NCI-H2081 (cell line): ENCODE data around the gene SFR1.
"Not testable (repeated sequence)": the region's sequence is repeated elsewhere in the genome, so short reads cannot be mapped to it uniquely, and the experiment has no call there.

Source experiments
- DNase-seq, 2 experiments: peaks; one replicate each; lab custom pipeline; 2025; lab: John Stamatoyannopoulos, UW

The SFR1 gene

DNA sequence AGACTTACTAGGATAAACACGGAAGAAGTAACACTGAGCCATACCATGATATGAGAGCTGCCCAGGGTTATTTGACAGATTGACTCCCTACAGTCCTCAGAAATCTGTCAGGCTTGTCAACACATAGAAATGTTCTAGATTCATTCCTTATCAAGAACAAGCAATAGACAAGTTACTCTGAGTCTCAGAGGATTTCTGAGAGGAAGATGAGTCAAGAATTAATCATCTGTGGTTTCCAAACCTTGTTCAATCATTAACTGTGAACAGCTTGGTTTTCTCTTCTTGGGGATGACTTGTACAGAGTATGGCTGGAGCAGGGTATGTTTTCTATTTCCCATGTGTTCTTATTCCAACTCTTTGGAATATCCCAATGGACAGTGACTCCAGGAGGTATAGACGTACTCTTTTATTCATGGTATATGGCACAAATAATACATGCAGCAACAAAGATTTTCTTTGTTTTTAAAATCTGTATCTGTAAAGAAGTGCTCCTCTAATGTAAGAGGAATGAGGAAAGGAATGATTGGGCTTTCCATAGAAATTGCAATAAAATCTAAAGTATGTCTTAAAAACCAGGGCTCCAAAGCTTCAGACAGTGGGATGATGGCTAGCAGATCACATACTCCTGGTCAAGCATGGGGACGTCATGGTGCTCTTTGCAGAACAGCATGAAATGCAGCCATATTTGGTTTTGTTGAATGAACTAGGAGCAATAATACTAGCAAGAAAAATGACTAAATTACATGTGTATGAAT, 11.9 kb upstream of the SFR1 start:
- no peak for DNase-seq

DNA sequence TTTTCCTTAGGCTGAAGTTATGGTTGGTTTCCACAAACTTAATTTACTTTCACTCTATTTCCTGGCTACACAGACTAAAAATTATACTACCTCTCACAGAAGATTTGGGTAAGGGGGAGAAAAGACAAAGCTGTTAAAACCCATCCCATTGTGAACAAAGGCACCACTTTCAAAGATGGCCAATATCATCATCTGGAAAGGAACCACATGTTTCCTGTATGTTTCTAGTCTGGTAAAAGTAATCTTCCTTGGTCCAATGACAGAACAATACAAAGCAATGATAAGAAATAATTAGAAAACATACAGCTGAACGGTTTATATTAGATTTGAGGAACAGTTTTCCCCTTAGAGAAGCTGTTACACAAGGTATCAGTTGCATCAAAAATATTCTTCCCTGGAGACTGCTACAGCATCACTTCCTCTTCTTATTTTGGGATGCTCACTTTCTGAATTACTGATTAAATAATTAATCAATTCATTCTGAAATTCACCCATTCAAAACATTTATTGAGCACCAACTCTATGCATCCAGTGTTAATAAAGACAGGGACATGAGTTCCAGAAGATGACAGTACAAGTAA, 8.5 kb upstream of the SFR1 start:
- DNase-seq: no peak

DNA sequence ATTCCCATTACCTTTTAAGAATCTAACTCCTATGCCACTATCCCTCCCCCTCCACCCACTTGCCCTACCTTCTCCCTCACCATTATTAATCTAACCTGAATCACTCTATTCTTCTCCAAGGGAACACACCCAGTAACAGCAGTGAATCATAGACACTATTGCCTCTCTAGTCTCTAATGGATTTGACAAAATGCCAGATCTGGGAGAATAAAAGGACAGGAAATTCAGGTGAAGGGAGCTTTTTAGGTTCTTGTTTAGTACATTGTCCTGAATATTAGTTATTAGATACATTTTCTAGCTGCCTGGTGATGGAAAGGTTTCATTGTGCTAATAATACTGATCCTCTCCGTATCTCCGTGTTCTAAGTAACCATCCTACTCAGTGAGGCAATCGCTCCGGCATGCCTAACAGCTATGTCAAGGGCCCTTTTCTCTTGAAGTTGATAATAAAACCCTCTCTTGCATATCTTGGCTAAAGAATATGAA, 4.1 kb upstream of the SFR1 start:
- DNase-seq: peak; percentile 23 to 52

DNA sequence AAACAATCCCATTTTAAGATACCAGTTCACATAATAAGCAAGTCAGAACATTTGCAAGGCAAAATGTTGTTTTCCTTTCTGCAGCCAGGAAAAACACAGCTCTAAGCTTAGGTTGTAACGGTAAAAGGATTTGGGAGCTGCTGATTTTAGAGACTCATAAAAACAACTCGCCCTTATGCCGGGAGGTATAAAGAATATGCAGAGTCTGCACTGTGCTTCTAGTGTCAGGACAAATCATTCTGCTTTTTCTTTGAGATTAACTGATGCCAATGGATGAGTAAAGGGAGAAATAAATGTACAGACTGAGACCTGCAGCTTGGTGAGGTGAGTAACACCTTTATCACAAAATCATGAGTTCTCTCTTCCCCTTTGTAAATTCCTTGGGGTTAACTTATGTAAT, 2.0 kb upstream of the SFR1 start:
- DNase-seq: no peak

DNA sequence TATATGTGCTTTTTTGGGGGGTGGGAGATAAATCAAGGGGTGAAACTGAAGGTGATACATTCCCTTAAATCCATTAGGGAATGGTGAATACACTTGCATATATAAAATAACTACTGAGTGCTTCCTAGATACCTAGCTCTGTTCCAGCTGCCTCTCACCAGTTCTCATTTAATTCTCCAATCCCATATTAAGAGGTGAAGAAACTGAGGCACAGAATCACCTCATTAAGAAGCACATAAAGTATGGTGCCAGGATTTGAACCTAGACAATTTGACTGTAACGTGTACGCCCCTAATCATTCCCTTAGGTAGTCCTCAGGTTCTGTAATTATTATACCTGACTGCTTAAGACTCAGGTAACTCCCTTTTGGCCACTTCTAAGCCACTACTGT, 1.5 kb upstream of the SFR1 start:
- no peak for DNase-seq

DNA sequence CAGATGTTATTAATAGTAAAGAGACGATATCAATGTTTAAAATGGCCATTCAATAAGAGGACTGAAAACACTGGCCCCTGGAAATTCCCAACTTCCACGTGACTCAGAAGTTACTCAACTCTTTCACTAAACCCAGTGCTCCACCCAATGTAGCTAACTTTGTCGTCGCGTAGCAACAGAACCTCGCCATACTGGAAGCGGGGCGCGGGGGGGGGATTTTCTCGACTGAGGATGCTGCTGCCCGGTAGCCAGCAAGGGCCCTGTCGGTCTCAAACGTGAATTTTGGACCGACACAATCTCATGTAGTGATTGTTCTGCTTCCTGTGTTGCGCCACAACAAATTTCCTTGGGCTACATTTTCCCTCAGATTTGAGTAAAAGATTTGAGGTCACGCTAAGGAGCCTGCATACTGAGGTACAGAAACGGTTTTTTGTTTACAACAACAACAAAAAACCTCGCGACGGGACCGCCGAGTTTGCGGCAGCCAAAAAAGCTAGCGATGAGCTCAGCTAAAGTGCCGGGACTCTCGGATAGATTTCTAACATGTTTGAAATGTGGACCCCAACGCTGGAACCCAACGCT, 977 bp upstream of the SFR1 start:
- DNase-seq: peak; percentile 7 to 22

GRCh38 chr10:104122225-104123107, 495 bp downstream of the SFR1 start:
- peak in 1 of 2 experiments; percentile 52 for DNase-seq

DNA sequence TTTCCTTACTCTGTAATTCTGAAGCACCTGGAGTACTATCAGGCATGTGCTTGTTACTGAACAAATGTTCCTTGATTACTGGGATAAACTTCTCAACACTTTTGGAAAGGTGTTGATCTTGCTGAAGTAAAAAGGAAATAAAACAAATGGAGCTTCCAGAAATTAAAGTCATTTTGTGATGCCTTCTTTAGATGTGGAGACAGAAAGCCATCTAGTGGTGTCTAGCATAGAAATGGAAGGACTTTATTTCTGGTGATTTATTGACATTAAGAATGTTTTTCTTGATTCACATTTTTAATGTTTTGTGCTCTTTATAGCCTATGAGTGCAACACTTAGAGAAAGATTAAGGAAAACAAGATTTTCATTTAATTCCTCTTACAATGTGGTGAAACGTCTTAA, 1.4 kb downstream of the SFR1 start:
- DNase-seq: no peak

DNA sequence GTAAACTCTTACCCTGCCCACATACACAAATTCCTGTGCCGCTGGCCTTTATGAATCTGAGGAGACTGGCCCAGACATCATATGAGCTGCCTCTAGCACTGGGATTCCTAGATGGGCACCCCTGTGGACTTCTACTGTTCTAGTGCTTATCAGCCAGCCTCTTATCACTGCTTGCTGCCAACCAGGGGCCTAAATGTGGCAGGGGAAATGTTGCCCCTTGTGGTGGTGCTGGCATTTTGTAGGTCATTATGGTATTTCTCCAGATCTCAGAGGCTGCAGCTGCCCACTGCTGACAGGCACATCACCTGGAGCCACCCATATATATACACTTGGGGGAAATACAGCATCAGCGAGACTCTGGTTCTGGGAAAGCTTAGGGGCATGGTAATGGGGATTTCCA, 5.4 kb downstream of the SFR1 start:
- DNase-seq: peak in 1 of 2 experiments; percentile 35

GRCh38 chr10:104128214-104128613, 6.2 kb downstream of the SFR1 start:
- DNase-seq: no peak

GRCh38 chr10:104130041-104130440, 8.1 kb downstream of the SFR1 start:
- DNase-seq: no peak

GRCh38 chr10:104138131-104138530, 16.2 kb downstream of the SFR1 start:
- no peak for DNase-seq

DNA sequence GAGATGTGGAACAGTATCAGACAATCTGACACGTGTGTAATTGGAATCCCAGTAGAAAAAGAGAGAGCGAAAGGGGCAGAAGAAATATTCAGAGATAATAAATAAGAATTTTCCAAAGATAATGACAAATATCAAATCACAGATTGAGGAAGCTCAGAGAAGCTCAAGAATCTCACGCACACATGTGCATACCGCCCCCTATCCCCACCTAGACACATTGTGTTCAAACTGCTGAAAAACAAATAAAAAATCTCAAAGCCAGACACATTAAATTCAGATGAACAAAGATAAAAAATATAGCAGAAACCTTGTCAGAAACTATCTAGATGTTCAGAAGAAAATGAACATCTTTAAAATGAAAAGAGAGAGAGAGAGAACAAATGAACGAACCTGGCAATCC, 17.2 kb downstream of the SFR1 start:
- no peak for DNase-seq

- DNase-seq: no peak
Measured at GRCh38 chr10:104142081-104142480, 20.1 kb downstream of the SFR1 start.

DNA sequence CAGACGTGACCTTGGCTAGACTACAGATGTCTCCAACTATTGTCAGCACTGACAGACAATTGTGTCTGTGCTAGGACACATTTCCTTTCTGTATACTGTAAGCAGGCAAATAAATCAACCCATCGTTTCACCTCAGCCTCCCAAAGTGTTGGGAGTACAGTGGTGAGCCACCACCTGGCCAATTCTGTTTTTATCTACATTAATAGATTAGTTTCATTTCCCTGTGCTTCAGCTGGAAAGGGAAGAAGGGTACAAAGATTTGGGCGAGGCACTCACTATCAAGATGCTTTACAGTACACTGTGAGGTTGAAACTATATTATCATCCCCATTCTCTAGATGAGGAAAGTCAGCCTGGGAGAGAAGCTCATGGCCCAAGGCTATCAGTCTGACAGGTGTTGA, 21.9 kb downstream of the SFR1 start:
- DNase-seq: no peak

DNA sequence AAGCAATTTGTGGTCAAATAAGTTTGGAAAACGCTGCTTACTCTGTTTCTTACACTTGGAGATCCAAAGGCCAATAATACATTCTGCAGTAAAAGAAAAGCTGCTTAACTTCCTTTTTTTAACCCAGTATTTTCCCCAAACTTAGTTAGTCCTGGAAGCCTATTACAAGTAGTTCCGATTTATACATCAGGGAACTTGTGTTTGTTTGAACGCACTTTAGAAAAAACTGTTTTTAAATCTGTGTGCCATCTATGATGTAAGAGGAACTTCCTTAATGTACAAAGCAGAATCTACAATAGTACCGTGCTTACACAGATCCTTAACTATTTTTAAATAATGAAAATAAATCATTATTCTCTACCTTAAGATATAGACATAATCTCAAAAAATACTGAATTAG, 23.0 kb downstream of the SFR1 start:
- DNase-seq: no peak

- DNase-seq: no peak
Measured at GRCh38 chr10:104146882-104147281, 24.9 kb downstream of the SFR1 start.

- no peak for DNase-seq
Measured at GRCh38 chr10:104150139-104150538, 28.2 kb downstream of the SFR1 start.

DNA sequence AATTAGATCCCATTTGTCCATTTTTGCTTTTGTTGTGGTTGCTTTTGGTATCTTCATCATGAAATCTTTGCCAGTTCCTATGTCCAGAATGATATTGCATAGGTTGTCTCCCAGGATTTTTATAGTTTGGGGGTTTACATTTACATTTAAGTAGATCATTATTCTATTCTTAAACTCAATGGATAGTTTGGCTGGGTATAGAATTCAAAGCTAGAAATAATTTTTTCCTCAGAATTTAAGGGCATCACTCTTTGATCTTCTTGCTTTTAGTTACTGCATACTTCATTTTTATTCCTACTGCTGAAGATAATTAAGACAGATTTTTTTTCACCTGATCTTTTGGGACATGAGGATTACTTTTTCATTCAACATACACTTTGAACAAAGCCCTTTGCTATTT, 29.8 kb downstream of the SFR1 start:
- DNase-seq: no peak

- DNase-seq: no peak
Measured at GRCh38 chr10:104155591-104155990, 33.6 kb downstream of the SFR1 start.

DNA sequence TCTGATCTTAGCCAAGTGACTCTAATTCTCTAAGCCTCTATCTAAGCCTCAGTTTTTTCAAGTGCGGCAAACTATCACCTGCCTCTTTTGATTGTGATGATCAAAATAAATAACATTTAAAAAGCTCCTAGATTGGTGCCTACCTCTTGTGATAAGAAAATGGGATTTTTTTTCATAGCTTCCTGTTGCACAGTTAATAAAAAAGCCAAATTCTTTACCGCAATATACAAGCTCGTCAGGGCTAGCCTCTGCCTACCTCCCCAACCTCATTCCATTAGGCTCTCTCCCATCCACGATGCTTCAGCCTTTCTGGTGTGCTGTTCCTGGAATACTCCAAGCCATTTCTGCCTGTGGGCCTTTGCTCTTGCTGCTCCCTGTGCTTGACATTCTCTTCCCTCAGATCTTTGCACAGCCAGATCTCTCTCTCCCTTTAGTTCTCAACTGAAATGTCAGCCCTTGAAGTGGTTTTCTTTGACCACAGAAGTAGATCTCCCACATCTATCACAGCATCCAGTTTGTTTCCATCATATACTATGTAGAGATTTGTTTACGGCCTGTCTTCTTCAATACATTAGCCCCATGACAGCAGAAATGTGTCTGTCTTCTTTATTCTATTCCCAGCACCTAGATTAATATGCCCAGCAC, 48.8 kb downstream of the SFR1 start:
- DNase-seq: no peak

DNA sequence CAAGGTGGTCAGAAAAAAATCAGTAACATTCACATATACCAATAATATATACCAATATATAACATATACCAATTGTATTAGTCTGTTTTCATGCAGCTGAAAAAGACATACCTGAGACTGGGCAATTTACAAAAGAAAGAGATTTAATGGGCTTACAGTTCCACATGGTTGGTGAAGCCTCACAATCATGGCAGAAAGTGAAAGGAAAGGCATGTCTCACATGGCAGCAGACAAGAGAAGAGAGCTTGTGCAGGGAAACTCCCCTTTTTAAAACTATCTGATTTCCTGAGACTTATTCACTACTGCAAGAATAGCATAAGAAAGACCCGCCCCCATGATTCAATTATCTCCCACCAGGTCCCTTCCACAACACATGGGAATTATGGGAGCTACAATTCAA, 52.2 kb downstream of the SFR1 start:
- DNase-seq: not testable (repeated sequence)
